IMR-90 (cell line): ENCODE measurements around the gene CLOCK. TPM values are rescaled to one million over a fixed set of nuclear protein-coding genes. Genes with fewer than 3 reads are reported as not detected.

Experiments
- ATAC-seq: fragments of 200-7000 bp; cut with Tn5 transposase; 2 replicates; pipeline ENCODE4 v1.9.1; 2020; ENCODE audit warnings: low read depth, mild to moderate bottlenecking, moderate library complexity
- BruUV-seq: library from RNA; stranded (reverse); fragments of 400-500 nt; replicated peaks from 2 replicates; lab custom pipeline; 2021; lab: Mats Ljungman, UMichigan
- CTCF ChIA-PET: fragments of 300-600 bp; formaldehyde crosslinking; extraction: SDS; loops from one replicate; lab custom pipeline; 2021; ENCODE audit warnings: antibody characterized with exemption; lab: Yijun Ruan, JAX
- POLR2A ChIA-PET: fragments of 300-600 bp; sonication (Branson Sonifier 250); formaldehyde crosslinking; loops from one replicate; lab custom pipeline; 2022; ENCODE audit warnings: antibody characterized with exemption; ENCODE audit not compliant: unreplicated experiment; lab: Charles Lee
- DNase-seq: peaks from one replicate; pipeline ENCODE4 v3.0.0; 2013
- H2AFZ ChIP-seq: replicated peaks from 2 replicates; pipeline ENCODE3; 2013; ENCODE audit warnings: low read length, mild to moderate bottlenecking; ENCODE audit not compliant: poor library complexity
- H2AK5ac ChIP-seq: 2 replicates; pipeline ENCODE4 v1.6.1; 2013; ENCODE audit warnings: low read depth, low read length, inconsistent platforms
- H2AK9ac ChIP-seq: replicated peaks from 2 replicates; pipeline ENCODE3; 2013; ENCODE audit warnings: mild to moderate bottlenecking, low read depth, low read length, moderate library complexity; ENCODE audit not compliant: poor library complexity
- H2BK120ac ChIP-seq: 2 replicates; pipeline ENCODE4 v1.6.1; 2013; ENCODE audit warnings: low read depth, low read length, inconsistent platforms
- H2BK15ac ChIP-seq: 3 replicates; pipeline ENCODE4 v1.6.1; 2013; ENCODE audit warnings: low read depth, low read length, inconsistent platforms
- H2BK20ac ChIP-seq: 2 replicates; pipeline ENCODE4 v1.6.1; 2013; ENCODE audit warnings: low read depth, mild to moderate bottlenecking, inconsistent platforms, low read length, moderate library complexity
- H2BK5ac ChIP-seq: 2 replicates; pipeline ENCODE4 v1.6.1; 2013; ENCODE audit warnings: mild to moderate bottlenecking, low read depth, low read length, inconsistent platforms; ENCODE audit not compliant: poor library complexity, severe bottlenecking
- H3K14ac ChIP-seq: replicated peaks from 2 replicates; pipeline ENCODE4 v1.6.1; 2013; ENCODE audit warnings: low read depth, low read length, inconsistent platforms
- H3K18ac ChIP-seq: 2 replicates; pipeline ENCODE4 v1.6.1; 2013; ENCODE audit warnings: low read depth, low read length, control low read depth
- H3K23ac ChIP-seq: 2 replicates; pipeline ENCODE4 v1.6.1; 2013; ENCODE audit warnings: low read depth, low read length, inconsistent platforms
- H3K27ac ChIP-seq: 2 replicates; pipeline ENCODE4 v1.5.1; 2013; ENCODE audit warnings: mild to moderate bottlenecking, control low read depth, low read length; ENCODE audit not compliant: insufficient read depth
- H3K27me3 ChIP-seq: 2 replicates; pipeline ENCODE4 v1.6.1; 2013; ENCODE audit warnings: low read length; ENCODE audit not compliant: control insufficient read depth, insufficient read depth
- H3K36me3 ChIP-seq: 2 replicates; pipeline ENCODE4 v1.6.1; 2013; ENCODE audit warnings: low read length, mixed read lengths; ENCODE audit not compliant: control insufficient read depth, insufficient read depth
- H3K4ac ChIP-seq: 2 replicates; pipeline ENCODE4 v1.6.1; 2013; ENCODE audit warnings: low read depth, low read length, inconsistent platforms
- H3K4me1 ChIP-seq: 2 replicates; pipeline ENCODE4 v1.6.1; 2013; ENCODE audit warnings: low read length, mixed read lengths; ENCODE audit not compliant: control insufficient read depth, insufficient read depth
- H3K4me2 ChIP-seq: 2 replicates; pipeline ENCODE4 v1.6.1; 2013; ENCODE audit warnings: low read depth, mild to moderate bottlenecking, control low read depth, low read length, moderate library complexity
- H3K4me3 ChIP-seq: 2 replicates; pipeline ENCODE4 v1.5.1; 2013; ENCODE audit warnings: low read depth, mild to moderate bottlenecking, control low read depth, low read length, moderate library complexity; ENCODE audit not compliant: insufficient read depth
- H3K56ac ChIP-seq: 2 replicates; pipeline ENCODE4 v1.6.1; 2013; ENCODE audit warnings: low read length, inconsistent platforms; ENCODE audit not compliant: insufficient read depth; ENCODE audit errors: extremely low read depth
- H3K79me1 ChIP-seq, 2 experiments: 2 replicates each; pipeline ENCODE4 v1.6.1; 2013; ENCODE audit warnings: low read length in 2 of 2, inconsistent platforms in 1 of 2, low read depth in 1 of 2
- H3K9ac ChIP-seq: 2 replicates; pipeline ENCODE4 v1.6.1; 2013; ENCODE audit warnings: low read depth, low read length, control low read depth
- H3K9me1 ChIP-seq: 2 replicates; pipeline ENCODE4 v1.6.1; 2013; ENCODE audit warnings: low read length, inconsistent platforms; ENCODE audit not compliant: insufficient read depth
- H3K9me3 ChIP-seq: 2 replicates; pipeline ENCODE4 v1.6.1; 2013; ENCODE audit warnings: low read length; ENCODE audit not compliant: control insufficient read depth, insufficient read depth
- H4K20me1 ChIP-seq: 2 replicates; pipeline ENCODE4 v1.6.1; 2013; ENCODE audit warnings: low read length, inconsistent platforms; ENCODE audit not compliant: insufficient read depth
- H4K5ac ChIP-seq: 2 replicates; pipeline ENCODE4 v1.6.1; 2013; ENCODE audit warnings: mild to moderate bottlenecking, low read depth, low read length, control low read depth
- H4K8ac ChIP-seq, 2 experiments: 2 replicates each; pipeline ENCODE4 v1.6.1; 2013; ENCODE audit warnings: low read depth in 2 of 2, low read length in 2 of 2, control low read depth in 1 of 2, inconsistent platforms in 1 of 2
- H4K91ac ChIP-seq: 2 replicates; pipeline ENCODE4 v1.6.1; 2013; ENCODE audit warnings: low read depth, low read length, inconsistent platforms; ENCODE audit not compliant: insufficient read depth
- BHLHE40 ChIP-seq: fragments of 150-350 bp; IDR thresholded peaks from 2 replicates; pipeline ENCODE4 v1.6.1; 2016; ENCODE audit warnings: mild to moderate bottlenecking, low read depth, low read length
- CEBPB ChIP-seq: IDR thresholded peaks from 2 replicates; pipeline ENCODE4 v1.6.1; 2012; ENCODE audit warnings: low read depth, low read length, improper control_type of control experiment
- CHD1 ChIP-seq: IDR thresholded peaks from 2 replicates; pipeline ENCODE4 v1.6.1; 2012; ENCODE audit warnings: low read depth, low read length, improper control_type of control experiment
- CTCF ChIP-seq: conservative IDR thresholded peaks from 2 replicates; pipeline ENCODE4 v1.5.1; 2012; ENCODE audit warnings: mild to moderate bottlenecking, low read depth, low read length, improper control_type of control experiment
- MAFK ChIP-seq: IDR thresholded peaks from 2 replicates; pipeline ENCODE4 v1.6.1; 2012; ENCODE audit warnings: low read depth, low read length, improper control_type of control experiment
- MAZ ChIP-seq: IDR thresholded peaks from 2 replicates; pipeline ENCODE4 v1.6.1; 2012; ENCODE audit warnings: low read depth, mild to moderate bottlenecking, low read length, improper control_type of control experiment, moderate library complexity, borderline replicate concordance
- MXI1 ChIP-seq: IDR thresholded peaks from 2 replicates; pipeline ENCODE4 v1.6.1; 2012; ENCODE audit warnings: low read depth, mild to moderate bottlenecking, low read length, moderate library complexity, borderline replicate concordance
- NFE2L2 ChIP-seq: fragments of 150-350 bp; IDR thresholded peaks from 2 replicates; pipeline ENCODE4 v1.6.1; 2016; ENCODE audit warnings: low read depth, mild to moderate bottlenecking, low read length
- RAD21 ChIP-seq: IDR thresholded peaks from 2 replicates; pipeline ENCODE4 v1.6.1; 2012; ENCODE audit warnings: low read length, improper control_type of control experiment
- RCOR1 ChIP-seq: IDR thresholded peaks from 2 replicates; pipeline ENCODE4 v1.6.1; 2012; ENCODE audit warnings: mild to moderate bottlenecking, low read length, improper control_type of control experiment; ENCODE audit not compliant: insufficient replicate concordance
- RFX5 ChIP-seq: IDR thresholded peaks from 2 replicates; pipeline ENCODE4 v1.8.0; 2012; ENCODE audit warnings: low read depth, mild to moderate bottlenecking, low read length, moderate library complexity
- SMC3 ChIP-seq: fragments of 150-350 bp; IDR thresholded peaks from 2 replicates; pipeline ENCODE4 v1.6.1; 2016; ENCODE audit warnings: low read depth, mild to moderate bottlenecking, antibody characterized with exemption, low read length, moderate library complexity
- WGBS, 2 experiments: methylation state at CpG; one replicate each; pipeline versions ENCODE4 v1.1.5 to v1.1.7; 2013; ENCODE audit warnings: missing lambda C conversion rate in 2 of 2; ENCODE audit not compliant: insufficient read length in 1 of 2; ENCODE audit errors: extremely low coverage in 2 of 2; 5-methylcytosine and 5-hydroxymethylcytosine counted together
- dilution Hi-C: fragments of 300-500 bp; cut with HindIII; formaldehyde crosslinking; loops from one replicate; pipeline ENCODE4 v1.14.3; 2018; ENCODE audit warnings: low sequenced_read_pairs; ENCODE audit not compliant: unreplicated experiment
- in situ Hi-C: fragments of 300-500 bp; cut with MboI; formaldehyde crosslinking; loops from 3 replicates; pipeline ENCODE4 v1.14.3; 2019; ENCODE audit warnings: low sequenced_read_pairs, inconsistent platforms, mixed read lengths
- intact Hi-C: fragments of 100-400 bp; cut with micrococcal nuclease; formaldehyde crosslinking; loops from 2 replicates; pipeline ENCODE4 v1.10.0; 2022
- polyA plus RNA-seq, 3 experiments: library from polyadenylated mRNA; depleted of rRNA; stranded (reverse); fragments of >200 nt; gene quantifications; 2 replicates each; pipeline ENCODE4 v1.2.3, GENCODE V29; 2012; ENCODE audit warnings: low replicate concordance in 1 of 3
- total RNA-seq: library from RNA; depleted of rRNA; stranded (reverse); fragments of >200 nt; gene quantifications from 2 replicates; pipeline ENCODE4 v1.2.3, GENCODE V29; 2012
- TF ChIP-seq, protein P1 (sequence below): fragments of 150-350 bp; IDR thresholded peaks from 2 replicates; pipeline ENCODE4 v1.6.1; 2017; ENCODE audit warnings: mild to moderate bottlenecking, antibody characterized with exemption, low read length, low read depth

Gene CLOCK
- total and polyA plus RNA-seq, 2 of the 4 experiments (the other 2 are of a cell fraction) = 7.3 to 53.4 TPM

GRCh38 chr4:55396308-55397125, 150.2 kb downstream of the CLOCK start:
- DNase-seq = peak; percentile 38
- Histone ChIP-seq H2AK5ac (peak overlapping the region; percentile 67), H3K14ac (peak overlapping the region; percentile 90), H3K9me3 (no peaks in the 10 kb centered on the region), H4K8ac (peak overlapping the region; percentile 59 to 66), H4K91ac (peak overlapping the region; percentile 54), H3K9ac (peak overlapping the region; percentile 99), H3K9me1 (peaks cover 3% of the 10 kb centered on the region; the same call in 1 of the 2 replicates), H3K79me1 (peaks cover 2 to 7% of the 10 kb centered on the region in 2 experiments; a peak in 2 of 4 replicates), H2BK15ac (0 out of 3 replicates have a peak overlapping the region, but pooled peaks have one; percentile 3), H3K27ac (peak overlapping the region; percentile 99), H3K4me1 (peaks cover 7% of the 10 kb centered on the region), H3K18ac (peak overlapping the region; percentile 95), H3K23ac (peak overlapping the region; percentile 99), H4K20me1 (peaks cover 48% of the 10 kb centered on the region), H3K56ac (peak overlapping the region; percentile 92), H3K36me3 (peaks cover 9% of the 10 kb centered on the region), H4K5ac (peak overlapping the region; percentile 79), H2BK120ac (peak overlapping the region; percentile 1; the same call in 1 of the 2 replicates), H3K27me3 (no peaks in the 10 kb centered on the region), H3K4me3 (peak overlapping the region; percentile 99), H2AFZ (peak overlapping the region; percentile 97), H2AK9ac (peak overlapping the region; percentile 96), H2BK20ac (peak overlapping the region; percentile 9; the same call in 1 of the 2 replicates), H2BK5ac (peak overlapping the region; percentile 95), H3K4me2 (peak overlapping the region; percentile 91), H3K4ac (peak overlapping the region; percentile 78)
- whole genome bisulfite sequencing, 2 experiments = 0% methylated on average over 17 of the region's 41 CpGs; no CpG with 5 or more reads in 1 of the 2 experiments
- peak; percentile 38 for ATAC-seq
- intact Hi-C loops = loop anchor here (1.0 kb wide), 2 partner anchors 50 to 150 kb away; partner anchors contain the start of genes CLOCK and SRD5A3
- ChIA-PET CTCF (interaction anchor here (2.0 kb wide), 1 partner anchor 74 kb away, joined by 10 read pairs; no protein-coding TSS in a partner anchor), POLR2A (no interaction called here)
- BruUV-seq = no TSS peak
- dilution Hi-C loops = no loop called here
- no peak for TF ChIP-seq MAZ
- TF ChIP-seq, protein P1, sequence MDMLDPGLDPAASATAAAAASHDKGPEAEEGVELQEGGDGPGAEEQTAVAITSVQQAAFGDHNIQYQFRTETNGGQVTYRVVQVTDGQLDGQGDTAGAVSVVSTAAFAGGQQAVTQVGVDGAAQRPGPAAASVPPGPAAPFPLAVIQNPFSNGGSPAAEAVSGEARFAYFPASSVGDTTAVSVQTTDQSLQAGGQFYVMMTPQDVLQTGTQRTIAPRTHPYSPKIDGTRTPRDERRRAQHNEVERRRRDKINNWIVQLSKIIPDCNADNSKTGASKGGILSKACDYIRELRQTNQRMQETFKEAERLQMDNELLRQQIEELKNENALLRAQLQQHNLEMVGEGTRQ = no peak
- no peak for TF ChIP-seq CTCF
- no peak for TF ChIP-seq RFX5
- no peak for TF ChIP-seq SMC3
- no peak for TF ChIP-seq CEBPB
- no peak for TF ChIP-seq MXI1
- no peak for TF ChIP-seq NFE2L2
- TF ChIP-seq MAFK = peak; percentile 33; the same call in 1 of the 2 replicates
- TF ChIP-seq CHD1 = peak; percentile 15; the same call in 1 of the 2 replicates
- no peak for TF ChIP-seq BHLHE40
- no peak for TF ChIP-seq RAD21
- no peak for TF ChIP-seq RCOR1
- in situ Hi-C loops = no loop called here
